ENCODE measurements around the gene HNRNPU. TPM values are rescaled to one million over a fixed set of nuclear protein-coding genes. Genes with fewer than 3 reads are reported as not detected.

Gene HNRNPU
- total and polyA plus RNA-seq, 2 experiments from 2014 or later: 166 to 226 TPM

- H3K9me2 ChIP-seq (ENCODE audit: insufficient read depth): no peaks in the 10 kb centered on the region
- H2AFZ ChIP-seq: no peak overlapping the region
- in situ Hi-C loops (cut with MboI): loop anchor here (25.0 kb wide), 1 partner anchor 175 kb away; no protein-coding TSS in a partner anchor
- H3K4me1 ChIP-seq (ENCODE audit: insufficient read depth): peaks cover 48% of the 10 kb centered on the region
- no peaks in the 10 kb centered on the region for H3K27me3 ChIP-seq (replicated peaks; ENCODE audit: insufficient read depth)
- peak overlapping the region; percentile 99 for H3K27ac ChIP-seq
- H4K20me1 ChIP-seq (ENCODE audit: insufficient read depth): peaks cover 42% of the 10 kb centered on the region
- WGBS, 2 experiments (ENCODE audit: low coverage in 1 of 2, low lambda C conversion rate in 2 of 2, missing lambda C conversion rate in 2 of 2): 0 to 1% methylated on average over 7 of the region's 7 CpGs
- no peaks in the 10 kb centered on the region for H3K9me3 ChIP-seq (ENCODE audit: low read depth)
- no peak for TF ChIP-seq EZH2phosphoT487 (IDR thresholded peaks at IDR 0.05; ENCODE audit: insufficient read depth, low read depth)
- TF ChIP-seq EZH2 (IDR thresholded peaks at IDR 0.05; ENCODE audit: insufficient read depth, poor library complexity, severe bottlenecking): no peak
- H3F3A ChIP-seq (ENCODE audit: insufficient read depth): peaks cover 53% of the 10 kb centered on the region
- H3K4me3 ChIP-seq: peak overlapping the region; percentile 97
- H3K79me2 ChIP-seq (ENCODE audit: insufficient read depth): peaks cover 68% of the 10 kb centered on the region
- DNase-seq: peak; percentile 49
- peak overlapping the region; percentile 100 for H3K9ac ChIP-seq
- peak overlapping the region; percentile 92 for H3K4me2 ChIP-seq (ENCODE audit: unreplicated experiment)
- peaks cover 45% of the 10 kb centered on the region for H3K36me3 ChIP-seq (ENCODE audit: low read depth)
These were observed 2.0 kb downstream of the HNRNPU start for GRCh38 chr1:244862354-244862698.

- Histone ChIP-seq H3F3A (ENCODE audit: insufficient read depth) (peaks cover 58% of the 10 kb centered on the region), H2AFZ (no peak overlapping the region), H3K36me3 (ENCODE audit: low read depth) (peaks cover 52% of the 10 kb centered on the region), H3K9me2 (ENCODE audit: insufficient read depth) (no peaks in the 10 kb centered on the region), H3K9ac (peak overlapping the region; percentile 100), H3K4me1 (ENCODE audit: insufficient read depth) (peaks cover 48% of the 10 kb centered on the region), H3K9me3 (ENCODE audit: low read depth) (no peaks in the 10 kb centered on the region), H3K4me3 (peak overlapping the region; percentile 97), H3K27ac (peak overlapping the region; percentile 99), H3K4me2 (ENCODE audit: unreplicated experiment) (peak overlapping the region; percentile 92), H3K79me2 (ENCODE audit: insufficient read depth) (peaks cover 74% of the 10 kb centered on the region), H3K27me3 (replicated peaks; ENCODE audit: insufficient read depth) (no peaks in the 10 kb centered on the region), H4K20me1 (ENCODE audit: insufficient read depth) (peaks cover 42% of the 10 kb centered on the region)
- in situ Hi-C loops (cut with MboI): loop anchor here (25.0 kb wide), 1 partner anchor 176 kb away; no protein-coding TSS in a partner anchor
- TF ChIP-seq EZH2 (IDR thresholded peaks at IDR 0.05; ENCODE audit: insufficient read depth, poor library complexity, severe bottlenecking) (no peak), EZH2phosphoT487 (IDR thresholded peaks at IDR 0.05; ENCODE audit: insufficient read depth, low read depth) (no peak)
- 0 to 5% methylated on average over 2 of the region's 2 CpGs for WGBS, 2 experiments (ENCODE audit: low coverage in 1 of 2, low lambda C conversion rate in 2 of 2, missing lambda C conversion rate in 2 of 2)
- peak; percentile 44 for DNase-seq
These were observed 2.7 kb downstream of the HNRNPU start for GRCh38 chr1:244861683-244862082.

GRCh38 chr1:244860914-244861610 lies 3.3 kb downstream of the HNRNPU start:
- in situ Hi-C loops (cut with MboI): loop anchor here (25.0 kb wide), 1 partner anchor 176 kb away; no protein-coding TSS in a partner anchor
- Histone ChIP-seq H2AFZ (no peak overlapping the region), H3F3A (ENCODE audit: insufficient read depth) (peaks cover 59% of the 10 kb centered on the region), H3K79me2 (ENCODE audit: insufficient read depth) (peaks cover 80% of the 10 kb centered on the region), H4K20me1 (ENCODE audit: insufficient read depth) (peaks cover 42% of the 10 kb centered on the region), H3K27me3 (replicated peaks; ENCODE audit: insufficient read depth) (no peaks in the 10 kb centered on the region), H3K4me3 (peak overlapping the region; percentile 97), H3K4me1 (ENCODE audit: insufficient read depth) (peaks cover 45% of the 10 kb centered on the region), H3K27ac (peak overlapping the region; percentile 99), H3K9ac (peak overlapping the region; percentile 100), H3K4me2 (ENCODE audit: unreplicated experiment) (peak overlapping the region; percentile 92), H3K9me2 (ENCODE audit: insufficient read depth) (no peaks in the 10 kb centered on the region), H3K36me3 (ENCODE audit: low read depth) (peaks cover 58% of the 10 kb centered on the region), H3K9me3 (ENCODE audit: low read depth) (no peaks in the 10 kb centered on the region)
- TF ChIP-seq EZH2 (IDR thresholded peaks at IDR 0.05; ENCODE audit: insufficient read depth, poor library complexity, severe bottlenecking): no peak
- no peak for TF ChIP-seq EZH2phosphoT487 (IDR thresholded peaks at IDR 0.05; ENCODE audit: insufficient read depth, low read depth)
- no peak for DNase-seq
- 0 to 3% methylated on average over 2 of the region's 2 CpGs for WGBS, 2 experiments (ENCODE audit: low coverage in 1 of 2, low lambda C conversion rate in 2 of 2, missing lambda C conversion rate in 2 of 2)

GRCh38 chr1:244860078-244860477 lies 4.3 kb downstream of the HNRNPU start:
- Histone ChIP-seq H3K79me2 (ENCODE audit: insufficient read depth) (peaks cover 90% of the 10 kb centered on the region), H3K4me3 (peak overlapping the region; percentile 97), H3K4me2 (ENCODE audit: unreplicated experiment) (peak overlapping the region; percentile 92), H3K9me3 (ENCODE audit: low read depth) (no peaks in the 10 kb centered on the region), H3K36me3 (ENCODE audit: low read depth) (peaks cover 68% of the 10 kb centered on the region), H3K9ac (peak overlapping the region; percentile 100), H2AFZ (no peak overlapping the region), H3K27ac (0 out of 2 replicates have a peak overlapping the region, but pooled peaks have one; percentile 99), H4K20me1 (ENCODE audit: insufficient read depth) (peaks cover 42% of the 10 kb centered on the region), H3K9me2 (ENCODE audit: insufficient read depth) (no peaks in the 10 kb centered on the region), H3F3A (ENCODE audit: insufficient read depth) (peaks cover 60% of the 10 kb centered on the region), H3K27me3 (replicated peaks; ENCODE audit: insufficient read depth) (no peaks in the 10 kb centered on the region), H3K4me1 (ENCODE audit: insufficient read depth) (peaks cover 35% of the 10 kb centered on the region)
- WGBS, 2 experiments (ENCODE audit: low coverage in 1 of 2, low lambda C conversion rate in 2 of 2, missing lambda C conversion rate in 2 of 2): 67 to 72% methylated on average over 9 of the region's 9 CpGs
- no peak for DNase-seq
- in situ Hi-C loops (cut with MboI): loop anchor here (25.0 kb wide), 1 partner anchor 177 kb away; no protein-coding TSS in a partner anchor
- TF ChIP-seq EZH2 (IDR thresholded peaks at IDR 0.05; ENCODE audit: insufficient read depth, poor library complexity, severe bottlenecking) (no peak), EZH2phosphoT487 (IDR thresholded peaks at IDR 0.05; ENCODE audit: insufficient read depth, low read depth) (no peak)

Measured in GM23248 (cell line).